SK-N-SH (cell line): ENCODE measurements around the gene DNAJB1. TPM values are rescaled to one million over a fixed set of nuclear protein-coding genes. Genes with fewer than 3 reads are reported as not detected.
A peak's percentile ranks its signal among the peaks of the same experiment; 100 is the strongest.

ENCODE experiments used
- CTCF ChIA-PET: fragments of 300-600, 350-600 bp; formaldehyde crosslinking; extraction: SDS; loops from one replicate; lab custom pipeline; 2021; lab: Yijun Ruan, JAX
- POLR2A ChIA-PET: fragments of 350-600 bp; sonication (Branson Sonifier 250); formaldehyde crosslinking; extraction: SDS; loops from one replicate; lab custom pipeline; 2020; ENCODE audit warnings: antibody characterized with exemption, inconsistent platforms; lab: Yijun Ruan, JAX
- DNase-seq: peaks from one replicate; pipeline ENCODE4 v3.0.0; 2012
- H2AFZ ChIP-seq: fragments of 200-600 bp; sonication (generic); 2 replicates; pipeline ENCODE4 v1.8.1; 2016; ENCODE audit warnings: antibody characterized with exemption, mild to moderate bottlenecking, low read depth
- H3F3A ChIP-seq: fragments of 200-600 bp; sonication (generic); replicated peaks from 2 replicates; pipeline ENCODE3; 2016; ENCODE audit warnings: antibody characterized with exemption, mild to moderate bottlenecking; ENCODE audit not compliant: insufficient read depth
- H3K27ac ChIP-seq, 2 experiments: fragments of 200-500 bp in 1 of 2; fragments of 200-600 bp in 1 of 2; sonication (Bioruptor generic) in 1 of 2; sonication (generic), shearing (Covaris generic) in 1 of 2; 2 replicates each; pipeline versions ENCODE4 v1.5.1 to v1.6.1; 2014 to 2016; ENCODE audit warnings: low read depth in 2 of 2, inconsistent platforms in 1 of 2, low read length in 1 of 2, mild to moderate bottlenecking in 1 of 2, mixed read lengths in 1 of 2
- H3K27me3 ChIP-seq: fragments of 200-600 bp; sonication (generic), shearing (Covaris generic); 2 replicates; pipeline ENCODE4 v1.6.1; 2016; ENCODE audit warnings: mixed run types; ENCODE audit not compliant: insufficient read depth
- H3K36me3 ChIP-seq, 2 experiments: fragments of 200-500 bp in 1 of 2; fragments of 200-600 bp in 1 of 2; sonication (Bioruptor generic) in 1 of 2; sonication (generic) in 1 of 2; replicated peaks in 1 of 2; 2 replicates each; pipeline versions ENCODE3 to v1.5.1; 2014 to 2016; ENCODE audit warnings: low read length in 1 of 2, mild to moderate bottlenecking in 1 of 2; ENCODE audit not compliant: insufficient read depth in 2 of 2, control insufficient read depth in 1 of 2
- H3K4me1 ChIP-seq, 2 experiments: fragments of 200-500 bp in 1 of 2; fragments of 200-600 bp in 1 of 2; sonication (Bioruptor generic) in 1 of 2; sonication (generic), shearing (Covaris generic) in 1 of 2; 2 replicates each; pipeline versions ENCODE4 v1.5.1 to v1.6.1; 2014 to 2016; ENCODE audit warnings: low read depth in 1 of 2, low read length in 1 of 2, mixed run types in 1 of 2; ENCODE audit not compliant: insufficient read depth in 2 of 2, control insufficient read depth in 1 of 2
- H3K4me2 ChIP-seq: fragments of 200-600 bp; sonication (generic), shearing (Covaris generic); 2 replicates; pipeline ENCODE4 v1.6.1; 2017; ENCODE audit warnings: mixed run types
- H3K4me3 ChIP-seq, 2 experiments: fragments of 200-500 bp in 1 of 2; fragments of 200-600 bp in 1 of 2; sonication (Bioruptor generic) in 1 of 2; sonication (generic), shearing (Covaris generic) in 1 of 2; 2 replicates each; pipeline versions ENCODE4 v1.5.1 to v1.8.1; 2014 to 2016; ENCODE audit warnings: low read depth in 2 of 2, inconsistent platforms in 1 of 2, low read length in 1 of 2, mild to moderate bottlenecking in 1 of 2, mixed read lengths in 1 of 2, moderate library complexity in 1 of 2
- H3K79me2 ChIP-seq: fragments of 200-600 bp; sonication (generic); 2 replicates; pipeline ENCODE4 v1.8.1; 2017; ENCODE audit warnings: mild to moderate bottlenecking; ENCODE audit not compliant: insufficient read depth
- H3K9ac ChIP-seq: fragments of 200-600 bp; sonication (generic); 2 replicates; pipeline ENCODE4 v1.6.1; 2017; ENCODE audit warnings: mixed run types
- H3K9me2 ChIP-seq: fragments of 200-600 bp; sonication (generic); 2 replicates; pipeline ENCODE4 v1.6.1; 2017; ENCODE audit warnings: mixed run types
- H3K9me3 ChIP-seq: fragments of 200-600 bp; sonication (generic); 2 replicates; pipeline ENCODE4 v1.6.1; 2017; ENCODE audit warnings: mixed run types, mild to moderate bottlenecking, moderate library complexity
- H4K20me1 ChIP-seq: fragments of 200-600 bp; sonication (generic); 2 replicates; pipeline ENCODE4 v1.6.1; 2017; ENCODE audit warnings: mild to moderate bottlenecking, mixed run types; ENCODE audit not compliant: insufficient read depth
- CHD2 ChIP-seq: fragments of 150-350 bp; IDR thresholded peaks from 2 replicates; pipeline ENCODE4 v1.6.1; 2018; ENCODE audit warnings: low read length; ENCODE audit not compliant: partially characterized antibody
- EP300 ChIP-seq, 2 experiments: IDR thresholded peaks; 2 replicates each; pipeline versions ENCODE4 v1.4.0 to v1.6.1; 2012; ENCODE audit warnings: borderline replicate concordance in 1 of 2, low read depth in 1 of 2, low read length in 1 of 2
- FOXJ3 ChIP-seq: sonication (generic); formaldehyde crosslinking; IDR thresholded peaks from 2 replicates; pipeline ENCODE4 v1.5.1; 2020; ENCODE audit warnings: mild to moderate bottlenecking, missing genetic modification reagents
- GABPA ChIP-seq: IDR thresholded peaks from 2 replicates; pipeline ENCODE4 v1.4.0; 2012; ENCODE audit warnings: low read depth, mild to moderate bottlenecking
- IRF3 ChIP-seq: fragments of 150-350 bp; IDR thresholded peaks from 2 replicates; pipeline ENCODE4 v1.6.1; 2016; ENCODE audit warnings: mild to moderate bottlenecking, low read depth, low read length
- MEF2A ChIP-seq: IDR thresholded peaks from 2 replicates; pipeline ENCODE4 v1.4.0; 2012; ENCODE audit warnings: low read depth, borderline replicate concordance
- POLR2AphosphoS5 ChIP-seq: IDR thresholded peaks from 2 replicates; pipeline ENCODE4 v1.6.1; 2012; ENCODE audit warnings: low read depth, low read length
- RFX5 ChIP-seq: IDR thresholded peaks from 2 replicates; pipeline ENCODE4 v1.6.1; 2012; ENCODE audit warnings: mild to moderate bottlenecking, improper control_type of control experiment, low read length
- SMC3 ChIP-seq: IDR thresholded peaks from 2 replicates; pipeline ENCODE4 v1.6.1; 2012; ENCODE audit warnings: low read depth, low read length, improper control_type of control experiment
- TEAD4 ChIP-seq: IDR thresholded peaks from 2 replicates; pipeline ENCODE4 v1.4.0; 2012; ENCODE audit warnings: mild to moderate bottlenecking, borderline replicate concordance; ENCODE audit not compliant: insufficient read depth
- USF1 ChIP-seq: IDR thresholded peaks from 2 replicates; pipeline ENCODE4 v1.4.0; 2012; ENCODE audit warnings: low read depth, borderline replicate concordance
- YY1 ChIP-seq: IDR thresholded peaks from 2 replicates; pipeline ENCODE4 v1.4.0; 2012; ENCODE audit warnings: low read depth, mild to moderate bottlenecking
- WGBS: methylation state at CpG from one replicate; pipeline ENCODE4 v1.1.6; 2017; ENCODE audit warnings: low lambda C conversion rate; 5-methylcytosine and 5-hydroxymethylcytosine counted together
- polyA plus RNA-seq, 3 experiments: library from polyadenylated mRNA; depleted of rRNA; stranded (reverse); fragments of >200 nt; gene quantifications; 2 replicates each; pipeline ENCODE4 v1.2.3, GENCODE V29; 2012
- TF ChIP-seq, protein P1 (sequence below): IDR thresholded peaks from 2 replicates; pipeline ENCODE4 v1.4.0; 2012; ENCODE audit warnings: low read depth, borderline replicate concordance
- TF ChIP-seq, protein P2 (sequence below): fragments of 150-350 bp; IDR thresholded peaks from 2 replicates; pipeline ENCODE4 v1.6.1; 2017; ENCODE audit warnings: antibody characterized with exemption, low read length, low read depth, borderline replicate concordance

The DNAJB1 gene
- polyA plus RNA-seq, 1 of the 3 experiments (the other 2 are of a cell fraction), result 103 TPM

- no peak for DNase-seq
- ChIA-PET POLR2A (no interaction called here), CTCF (interaction anchor here (1.2 to 1.6 kb wide), 4 partner anchors 9 to 338 kb away, joined by 3 to 8 read pairs (median 4); partner anchors contain the start of gene ASF1B)
- Histone ChIP-seq H3K36me3 (peaks cover 4 to 18% of the 10 kb centered on the region in 2 experiments), H3K4me3 (peak overlapping the region; percentile 33 to 37; a peak in 3 of 4 replicates), H3K27ac (peak overlapping the region; percentile 39 to 66; a peak in 2 of 4 replicates), H2AFZ (no peak overlapping the region; the same call in 1 of the 2 replicates), H3F3A (peaks cover 10% of the 10 kb centered on the region), H3K4me1 (peaks cover 24 to 39% of the 10 kb centered on the region in 2 experiments; a peak in 3 of 4 replicates), H3K27me3 (no peaks in the 10 kb centered on the region), H3K4me2 (peak overlapping the region; percentile 81), H3K9me3 (no peaks in the 10 kb centered on the region), H4K20me1 (no peaks in the 10 kb centered on the region), H3K9ac (peak overlapping the region; percentile 66), H3K79me2 (no peaks in the 10 kb centered on the region), H3K9me2 (no peaks in the 10 kb centered on the region)
- 48% methylated on average over 10 of the region's 12 CpGs for WGBS
- TF ChIP-seq USF1 (no peak), RFX5 (no peak), EP300 (IDR thresholded peaks at IDR 0.05; ENCODE audit: borderline replicate concordance in 1 of 2, low read depth in 1 of 2, low read length in 1 of 2) (no peak), IRF3 (no peak), SMC3 (no peak), POLR2AphosphoS5 (no peak; the same call in 1 of the 2 replicates)
Observed at GRCh38 chr19:14474827-14475226, 43.4 kb downstream of the DNAJB1 start.

GRCh38 chr19:14473978-14474578 lies 44.1 kb downstream of the DNAJB1 start:
- Histone ChIP-seq H3K4me3 (no peak overlapping the region), H3K9ac (no peak overlapping the region), H3K4me2 (no peak overlapping the region), H2AFZ (no peak overlapping the region), H3K9me2 (no peaks in the 10 kb centered on the region), H3K9me3 (no peaks in the 10 kb centered on the region), H3K79me2 (no peaks in the 10 kb centered on the region), H3K27me3 (no peaks in the 10 kb centered on the region), H4K20me1 (no peaks in the 10 kb centered on the region), H3K36me3 (peaks cover 6 to 23% of the 10 kb centered on the region in 2 experiments), H3F3A (peaks cover 7% of the 10 kb centered on the region), H3K27ac (no peak overlapping the region), H3K4me1 (peaks cover 24 to 39% of the 10 kb centered on the region in 2 experiments; a peak in 3 of 4 replicates)
- TF ChIP-seq RFX5 (no peak), CHD2 (no peak), FOXJ3 (no peak), GABPA (no peak), TEAD4 (no peak), EP300 (IDR thresholded peaks at IDR 0.05; ENCODE audit: borderline replicate concordance in 1 of 2, low read depth in 1 of 2, low read length in 1 of 2) (no peak), MEF2A (no peak), YY1 (no peak)
- TF ChIP-seq, protein P1, sequence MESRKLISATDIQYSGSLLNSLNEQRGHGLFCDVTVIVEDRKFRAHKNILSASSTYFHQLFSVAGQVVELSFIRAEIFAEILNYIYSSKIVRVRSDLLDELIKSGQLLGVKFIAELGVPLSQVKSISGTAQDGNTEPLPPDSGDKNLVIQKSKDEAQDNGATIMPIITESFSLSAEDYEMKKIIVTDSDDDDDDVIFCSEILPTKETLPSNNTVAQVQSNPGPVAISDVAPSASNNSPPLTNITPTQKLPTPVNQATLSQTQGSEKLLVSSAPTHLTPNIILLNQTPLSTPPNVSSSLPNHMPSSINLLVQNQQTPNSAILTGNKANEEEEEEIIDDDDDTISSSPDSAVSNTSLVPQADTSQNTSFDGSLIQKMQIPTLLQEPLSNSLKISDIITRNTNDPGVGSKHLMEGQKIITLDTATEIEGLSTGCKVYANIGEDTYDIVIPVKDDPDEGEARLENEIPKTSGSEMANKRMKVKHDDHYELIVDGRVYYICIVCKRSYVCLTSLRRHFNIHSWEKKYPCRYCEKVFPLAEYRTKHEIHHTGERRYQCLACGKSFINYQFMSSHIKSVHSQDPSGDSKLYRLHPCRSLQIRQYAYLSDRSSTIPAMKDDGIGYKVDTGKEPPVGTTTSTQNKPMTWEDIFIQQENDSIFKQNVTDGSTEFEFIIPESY, result no peak
- TF ChIP-seq, protein P2, sequence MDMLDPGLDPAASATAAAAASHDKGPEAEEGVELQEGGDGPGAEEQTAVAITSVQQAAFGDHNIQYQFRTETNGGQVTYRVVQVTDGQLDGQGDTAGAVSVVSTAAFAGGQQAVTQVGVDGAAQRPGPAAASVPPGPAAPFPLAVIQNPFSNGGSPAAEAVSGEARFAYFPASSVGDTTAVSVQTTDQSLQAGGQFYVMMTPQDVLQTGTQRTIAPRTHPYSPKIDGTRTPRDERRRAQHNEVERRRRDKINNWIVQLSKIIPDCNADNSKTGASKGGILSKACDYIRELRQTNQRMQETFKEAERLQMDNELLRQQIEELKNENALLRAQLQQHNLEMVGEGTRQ, result no peak
- POLR2A ChIA-PET, result no interaction called here
- peak; percentile 32 for DNase-seq
- CTCF ChIA-PET, result interaction anchor here (0.5 to 1.6 kb wide), 2 partner anchors 20 to 67 kb away, joined by 3 to 4 read pairs; no protein-coding TSS in a partner anchor
- 97% methylated on average over 34 of the region's 53 CpGs for WGBS
